ENCODE data around the gene VPS72. TPM values are rescaled to one million over a fixed set of nuclear protein-coding genes. Genes with fewer than 3 reads are reported as not detected.

The VPS72 gene
- total RNA-seq, 1 donor, result 34.7 TPM

DNA sequence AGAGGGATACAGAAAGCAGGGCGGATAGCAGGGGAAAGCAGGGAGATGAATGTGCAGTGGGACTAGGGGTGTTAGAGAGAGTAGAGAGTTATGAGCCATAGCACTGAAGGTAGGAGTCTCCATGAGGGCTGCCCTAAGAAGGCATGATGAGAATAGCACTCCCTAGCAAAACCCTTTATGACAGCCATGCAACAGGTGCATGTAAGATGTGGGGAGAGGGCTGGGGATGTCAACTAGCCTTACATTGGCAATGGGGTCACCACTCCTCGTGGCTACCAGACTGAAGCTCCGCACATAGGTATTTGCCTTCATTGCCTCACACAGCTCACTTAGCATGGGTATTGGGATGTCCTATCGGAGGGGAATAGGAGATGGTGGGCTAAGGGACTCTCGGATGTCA lies 18.8 kb downstream of the VPS72 start:
- no peaks in the 10 kb centered on the region for H3K27me3 ChIP-seq (ENCODE audit: insufficient read depth, low read length)
- peaks cover 15% of the 10 kb centered on the region for H3K79me2 ChIP-seq (ENCODE audit: insufficient read depth, low read length)
- H3K36me3 ChIP-seq (ENCODE audit: insufficient read depth, low read length), result peaks cover 34% of the 10 kb centered on the region
- TF ChIP-seq, protein P1, sequence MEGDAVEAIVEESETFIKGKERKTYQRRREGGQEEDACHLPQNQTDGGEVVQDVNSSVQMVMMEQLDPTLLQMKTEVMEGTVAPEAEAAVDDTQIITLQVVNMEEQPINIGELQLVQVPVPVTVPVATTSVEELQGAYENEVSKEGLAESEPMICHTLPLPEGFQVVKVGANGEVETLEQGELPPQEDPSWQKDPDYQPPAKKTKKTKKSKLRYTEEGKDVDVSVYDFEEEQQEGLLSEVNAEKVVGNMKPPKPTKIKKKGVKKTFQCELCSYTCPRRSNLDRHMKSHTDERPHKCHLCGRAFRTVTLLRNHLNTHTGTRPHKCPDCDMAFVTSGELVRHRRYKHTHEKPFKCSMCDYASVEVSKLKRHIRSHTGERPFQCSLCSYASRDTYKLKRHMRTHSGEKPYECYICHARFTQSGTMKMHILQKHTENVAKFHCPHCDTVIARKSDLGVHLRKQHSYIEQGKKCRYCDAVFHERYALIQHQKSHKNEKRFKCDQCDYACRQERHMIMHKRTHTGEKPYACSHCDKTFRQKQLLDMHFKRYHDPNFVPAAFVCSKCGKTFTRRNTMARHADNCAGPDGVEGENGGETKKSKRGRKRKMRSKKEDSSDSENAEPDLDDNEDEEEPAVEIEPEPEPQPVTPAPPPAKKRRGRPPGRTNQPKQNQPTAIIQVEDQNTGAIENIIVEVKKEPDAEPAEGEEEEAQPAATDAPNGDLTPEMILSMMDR (IDR thresholded peaks at IDR 0.05; ENCODE audit: extremely low read depth, low read depth, low read length), result no peak
- H3K4me1 ChIP-seq (ENCODE audit: insufficient read depth, low read length), result peaks cover 13% of the 10 kb centered on the region
- no peaks in the 10 kb centered on the region for H3K9me3 ChIP-seq (ENCODE audit: low read depth, low read length)
- no peaks in the 10 kb centered on the region for H4K20me1 ChIP-seq (ENCODE audit: insufficient read depth, low read length)
- DNase-seq (ENCODE audit: insufficient read length, low spot score, missing footprints), result no peak
- H2AFZ ChIP-seq (ENCODE audit: low read length), result no peak overlapping the region
- H3K4me3 ChIP-seq (ENCODE audit: insufficient read depth, low read length), result no peak overlapping the region
- H3K4me2 ChIP-seq (ENCODE audit: insufficient read depth, low read length), result no peak overlapping the region
- no peak overlapping the region for H3K27ac ChIP-seq (ENCODE audit: low read depth, low read length)

DNA sequence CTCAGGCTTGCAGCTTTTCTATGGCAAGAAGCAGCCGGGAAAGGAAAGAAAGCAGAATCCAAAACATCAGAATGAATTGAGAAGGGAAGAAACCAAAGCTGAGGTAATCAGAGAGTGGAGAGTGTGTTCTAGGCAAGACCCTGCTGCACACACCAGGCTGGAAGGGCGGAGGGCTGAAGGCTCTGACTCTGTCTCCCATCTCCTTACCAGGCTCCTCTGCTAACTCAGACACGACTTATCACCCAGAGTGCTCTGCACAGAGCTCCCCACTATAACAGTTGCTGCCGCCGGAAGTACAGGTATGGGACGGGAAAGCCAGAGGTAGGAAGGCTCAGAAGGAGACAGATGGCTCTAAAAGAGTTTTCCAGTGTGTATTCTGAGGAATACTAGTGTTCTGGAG lies 22.9 kb downstream of the VPS72 start:
- TF ChIP-seq, protein P1 (IDR thresholded peaks at IDR 0.05; ENCODE audit: extremely low read depth, low read depth, low read length), result no peak
- peaks cover 28% of the 10 kb centered on the region for H3K36me3 ChIP-seq (ENCODE audit: insufficient read depth, low read length)
- peak overlapping the region; percentile 84 for H3K27ac ChIP-seq (ENCODE audit: low read depth, low read length)
- peaks cover 25% of the 10 kb centered on the region for H3K4me1 ChIP-seq (ENCODE audit: insufficient read depth, low read length)
- H4K20me1 ChIP-seq (ENCODE audit: insufficient read depth, low read length), result no peaks in the 10 kb centered on the region
- H3K4me3 ChIP-seq (ENCODE audit: insufficient read depth, low read length), result peak overlapping the region; percentile 81
- H3K9me3 ChIP-seq (ENCODE audit: low read depth, low read length), result no peaks in the 10 kb centered on the region
- H3K27me3 ChIP-seq (ENCODE audit: insufficient read depth, low read length), result no peaks in the 10 kb centered on the region
- no peak for DNase-seq (ENCODE audit: insufficient read length, low spot score, missing footprints)
- H2AFZ ChIP-seq (ENCODE audit: low read length), result no peak overlapping the region
- H3K4me2 ChIP-seq (ENCODE audit: insufficient read depth, low read length), result peak overlapping the region; percentile 94
- H3K79me2 ChIP-seq (ENCODE audit: insufficient read depth, low read length), result peaks cover 28% of the 10 kb centered on the region

DNA sequence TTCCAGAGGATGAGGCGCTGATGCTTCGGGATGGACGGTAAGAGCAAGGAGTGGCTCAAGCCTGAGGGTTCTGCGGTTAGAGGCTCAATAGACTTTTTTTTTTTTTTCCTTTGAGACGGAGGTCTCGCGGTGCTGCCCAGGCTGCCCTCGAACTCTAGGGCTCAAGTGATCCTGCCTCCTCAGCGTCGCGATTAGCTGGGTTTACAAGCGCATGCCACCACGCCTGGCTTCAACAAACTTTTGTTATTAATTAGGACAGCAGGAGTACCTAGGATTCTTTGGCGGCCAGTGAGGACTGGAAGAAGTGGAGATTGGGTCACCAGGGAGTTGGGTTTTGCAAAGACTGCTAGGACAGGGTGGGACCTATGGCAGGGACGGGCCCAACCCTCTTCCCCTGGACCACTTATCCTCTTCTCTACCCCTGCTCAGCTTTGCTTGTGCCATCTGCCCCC lies 23.5 kb downstream of the VPS72 start:
- no peaks in the 10 kb centered on the region for H3K27me3 ChIP-seq (ENCODE audit: insufficient read depth, low read length)
- H3K36me3 ChIP-seq (ENCODE audit: insufficient read depth, low read length), result peaks cover 31% of the 10 kb centered on the region
- peak overlapping the region; percentile 84 for H3K27ac ChIP-seq (ENCODE audit: low read depth, low read length)
- H3K4me1 ChIP-seq (ENCODE audit: insufficient read depth, low read length), result peaks cover 22% of the 10 kb centered on the region
- H2AFZ ChIP-seq (ENCODE audit: low read length), result peak overlapping the region; percentile 87
- H3K4me3 ChIP-seq (ENCODE audit: insufficient read depth, low read length), result peak overlapping the region; percentile 81
- H3K9me3 ChIP-seq (ENCODE audit: low read depth, low read length), result no peaks in the 10 kb centered on the region
- H3K4me2 ChIP-seq (ENCODE audit: insufficient read depth, low read length), result peak overlapping the region; percentile 94
- TF ChIP-seq, protein P1 (IDR thresholded peaks at IDR 0.05; ENCODE audit: extremely low read depth, low read depth, low read length), result no peak
- peak; percentile 94 for DNase-seq (ENCODE audit: insufficient read length, low spot score, missing footprints)
- H4K20me1 ChIP-seq (ENCODE audit: insufficient read depth, low read length), result no peaks in the 10 kb centered on the region
- H3K79me2 ChIP-seq (ENCODE audit: insufficient read depth, low read length), result peaks cover 28% of the 10 kb centered on the region

DNA sequence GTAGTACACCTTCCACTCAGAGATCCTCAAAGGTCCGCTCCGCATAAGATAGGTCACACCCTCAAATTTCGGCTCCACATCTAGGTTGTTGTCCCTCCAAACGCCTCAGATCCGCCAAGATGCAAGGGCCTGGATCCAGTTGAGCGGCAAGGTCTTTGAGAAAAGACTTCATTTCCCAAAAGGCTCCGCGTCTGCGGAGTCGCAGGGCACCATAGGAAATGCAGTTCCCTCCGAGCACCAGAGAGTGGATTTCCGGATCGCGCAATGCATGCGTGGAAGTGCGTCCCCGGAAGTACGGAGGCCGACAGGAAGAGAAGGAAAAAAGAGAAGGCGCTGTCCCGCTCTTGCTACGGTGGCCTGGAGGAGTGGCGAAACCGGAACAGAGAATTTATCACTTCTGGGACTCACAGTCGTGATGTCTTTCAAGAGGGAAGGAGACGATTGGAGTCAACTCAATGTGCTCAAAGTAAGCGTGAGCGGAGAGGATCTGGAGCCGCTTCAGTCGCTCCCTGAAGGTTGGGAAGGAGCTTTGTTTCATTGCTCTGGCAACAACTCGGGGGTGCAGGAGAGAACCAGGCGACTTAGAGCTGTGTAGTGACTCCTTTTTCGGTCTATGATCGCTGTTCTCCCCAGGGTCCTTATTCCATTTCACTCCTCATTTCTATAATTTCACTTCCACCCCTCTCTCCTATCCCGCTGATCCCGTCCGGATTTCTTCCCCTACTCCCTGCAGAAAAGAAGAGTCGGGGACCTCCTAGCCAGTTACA lies 24.1 kb downstream of the VPS72 start, which contains the start of the genes LYSMD1 and SCNM1:
Gene LYSMD1, minus strand, starts transcription at position 165 of the 767 bp plus-strand sequence. CDS start 644 bp downstream, outside the sequence.
Gene SCNM1, plus strand, starts transcription at position 407 of the 767 bp plus-strand sequence. Its CDS starts 9 bp downstream, at position 416.
- peak; percentile 95 for DNase-seq (ENCODE audit: insufficient read length, low spot score, missing footprints)
- H4K20me1 ChIP-seq (ENCODE audit: insufficient read depth, low read length), result no peaks in the 10 kb centered on the region
- H3K9me3 ChIP-seq (ENCODE audit: low read depth, low read length), result no peaks in the 10 kb centered on the region
- TF ChIP-seq, protein P1 (IDR thresholded peaks at IDR 0.05; ENCODE audit: extremely low read depth, low read depth, low read length), result no peak
- H3K4me3 ChIP-seq (ENCODE audit: insufficient read depth, low read length), result peak within 1 kb of the TSS; percentile 81
- H3K27me3 ChIP-seq (ENCODE audit: insufficient read depth, low read length), result no peaks in the 10 kb centered on the region
- peak within 1 kb of the TSS; percentile 94 for H3K4me2 ChIP-seq (ENCODE audit: insufficient read depth, low read length)
- H3K4me1 ChIP-seq (ENCODE audit: insufficient read depth, low read length), result peaks cover 22% of the 10 kb centered on the region
- peak within 1 kb of the TSS; percentile 84 for H3K27ac ChIP-seq (ENCODE audit: low read depth, low read length)
- H3K79me2 ChIP-seq (ENCODE audit: insufficient read depth, low read length), result peaks cover 28% of the 10 kb centered on the region
- H2AFZ ChIP-seq (ENCODE audit: low read length), result peak within 1 kb of the TSS; percentile 93
- H3K36me3 ChIP-seq (ENCODE audit: insufficient read depth, low read length), result peaks cover 29% of the 10 kb centered on the region
